ENCODE measurements around the gene RPL13A. TPM values are rescaled to one million over a fixed set of nuclear protein-coding genes. Genes with fewer than 3 reads are reported as not detected.
A peak's percentile ranks its signal among the peaks of the same experiment; 100 is the strongest.

The RPL13A gene
- total and polyA plus RNA-seq, 2 of the 4 experiments (the other 2 are of a cell fraction): 1,477 to 2,069 TPM

- Histone ChIP-seq H2BK5ac (ENCODE audit: low read depth, low read length, poor library complexity, severe bottlenecking) (no peak overlapping the region), H4K20me1 (ENCODE audit: insufficient read depth, low read length) (peaks cover 56% of the 10 kb centered on the region), H2AK5ac (ENCODE audit: low read depth, low read length) (no peak overlapping the region), H3K4ac (ENCODE audit: low read depth, low read length) (no peak overlapping the region), H3K23ac (ENCODE audit: low read depth, low read length) (no peak overlapping the region; the same call in 1 of the 2 replicates), H3K36me3 (ENCODE audit: control insufficient read depth, insufficient read depth, low read length) (peaks cover 47% of the 10 kb centered on the region), H3K9me1 (ENCODE audit: insufficient read depth, low read length) (peaks cover 5% of the 10 kb centered on the region), H3K4me3 (ENCODE audit: insufficient read depth, low read depth, low read length) (no peak overlapping the region), H3K27me3 (ENCODE audit: control insufficient read depth, insufficient read depth, low read length) (no peaks in the 10 kb centered on the region), H3K4me2 (ENCODE audit: low read depth, low read length) (no peak overlapping the region), H2BK15ac (ENCODE audit: low read depth, low read length) (no peak overlapping the region), H3K14ac (replicated peaks; ENCODE audit: low read depth, low read length) (no peak overlapping the region), H3K9me3 (ENCODE audit: control insufficient read depth, insufficient read depth, low read length) (no peaks in the 10 kb centered on the region), H2AFZ (replicated peaks; ENCODE audit: low read length, poor library complexity) (no peak overlapping the region), H2AK9ac (replicated peaks; ENCODE audit: low read depth, low read length, poor library complexity) (peak overlapping the region; percentile 69), H2BK120ac (ENCODE audit: low read depth, low read length) (no peak overlapping the region), H3K79me1 (ENCODE audit: low read depth in 1 of 2, low read length in 2 of 2) (peaks cover 11 to 39% of the 10 kb centered on the region in 2 experiments), H4K8ac (ENCODE audit: low read depth in 2 of 2, low read length in 2 of 2) (no peak overlapping the region), H3K4me1 (ENCODE audit: control insufficient read depth, insufficient read depth, low read length) (peaks cover 7% of the 10 kb centered on the region), H2BK20ac (ENCODE audit: low read depth, low read length) (no peak overlapping the region), H3K18ac (ENCODE audit: low read depth, low read length) (no peak overlapping the region), H3K9ac (ENCODE audit: low read depth, low read length) (no peak overlapping the region), H4K5ac (ENCODE audit: low read depth, low read length) (no peak overlapping the region), H4K91ac (ENCODE audit: insufficient read depth, low read depth, low read length) (no peak overlapping the region), H3K27ac (ENCODE audit: insufficient read depth, low read length) (no peak overlapping the region), H3K56ac (ENCODE audit: extremely low read depth, insufficient read depth, low read length) (no peak overlapping the region)
- no peak for DNase-seq
- CTCF ChIA-PET: no interaction called here
- intact Hi-C loops (cut with micrococcal nuclease): no loop called here
- no peak for ATAC-seq (ENCODE audit: low read depth)
- BruUV-seq (replicated peaks): no TSS peak
- POLR2A ChIA-PET (ENCODE audit: unreplicated experiment): no interaction called here
- dilution Hi-C loops (cut with HindIII; ENCODE audit: low sequenced_read_pairs, unreplicated experiment): no loop called here
- TF ChIP-seq CTCF (conservative IDR thresholded peaks at IDR 0.05; ENCODE audit: low read depth, low read length) (no peak), FOS (IDR thresholded peaks at IDR 0.05; ENCODE audit: low read depth, low read length) (no peak), MXI1 (IDR thresholded peaks at IDR 0.05; ENCODE audit: borderline replicate concordance, low read depth, low read length) (no peak), MAFK (IDR thresholded peaks at IDR 0.05; ENCODE audit: low read depth, low read length) (no peak), RFX5 (IDR thresholded peaks at IDR 0.05; ENCODE audit: low read depth, low read length) (no peak), RAD21 (IDR thresholded peaks at IDR 0.05; ENCODE audit: low read length) (no peak), MAZ (IDR thresholded peaks at IDR 0.05; ENCODE audit: borderline replicate concordance, low read depth, low read length) (no peak)
- in situ Hi-C loops (cut with MboI; ENCODE audit: low sequenced_read_pairs): loop anchor here (10.0 kb wide), 1 partner anchor 174 kb away; the partner anchor contains the start of genes BCL2L12 and IRF3
- WGBS, 2 experiments (ENCODE audit: extremely low coverage in 2 of 2, insufficient read length in 1 of 2): no CpG with 5 or more reads among the region's 17 CpGs
These were observed 3.8 kb downstream of the RPL13A start for GRCh38 chr19:49491030-49491803.
